T-helper 2 cell treated with Interferon-gamma antibody and Interleukin-4, amounts not matched to agents 5 μg/mL and 100 μg/mL, for 36 hours (primary cell): ENCODE measurements around the gene COL4A2.

ENCODE experiments used
- DNase-seq: peaks from one replicate; pipeline ENCODE4 v3.0.0; 2021; ENCODE audit warnings: low spot score
- H3K27ac Mint-ChIP-seq: one replicate; pipeline ENCODE4 v1.8.0; 2021; ENCODE audit warnings: mild to moderate bottlenecking, mixed read lengths
- H3K27me3 Mint-ChIP-seq: one replicate; pipeline ENCODE4 v1.8.0; 2021; ENCODE audit warnings: low read depth, mixed read lengths
- H3K36me3 Mint-ChIP-seq: one replicate; pipeline ENCODE4 v1.8.0; 2021; ENCODE audit warnings: low read depth, mixed read lengths
- H3K4me1 Mint-ChIP-seq: one replicate; pipeline ENCODE4 v1.8.0; 2021; ENCODE audit warnings: low read depth, mixed read lengths
- H3K4me3 Mint-ChIP-seq: one replicate; pipeline ENCODE4 v1.8.0; 2022; ENCODE audit warnings: mild to moderate bottlenecking, moderate library complexity, mixed read lengths
- H3K9me3 Mint-ChIP-seq: one replicate; pipeline ENCODE4 v1.8.0; 2021; ENCODE audit warnings: mixed read lengths

The COL4A2 gene

DNA sequence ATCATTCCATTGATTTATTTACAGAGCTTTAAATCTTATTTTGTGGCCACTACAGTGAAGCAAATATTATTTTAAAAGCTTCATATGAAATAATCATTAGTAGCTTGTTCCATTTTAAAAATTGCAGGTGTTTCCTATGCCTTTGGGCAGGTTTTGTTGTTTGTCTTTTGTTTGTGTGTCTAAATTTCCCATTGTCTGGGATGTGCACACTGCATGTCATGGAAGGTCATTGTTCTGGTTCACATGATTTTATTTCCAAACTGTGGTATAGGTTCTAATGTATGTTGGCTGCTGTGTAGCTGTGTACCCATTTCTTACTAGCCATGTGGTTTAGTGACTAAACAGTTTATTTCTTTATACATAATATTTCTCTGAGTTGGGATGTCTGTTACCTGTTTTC, 65.6 kb downstream of the COL4A2 start:
- no peak overlapping the region for H3K4me3 Mint-ChIP-seq
- DNase-seq: no peak
- no peak overlapping the region for H3K27ac Mint-ChIP-seq
- no peaks in the 10 kb centered on the region for H3K36me3 Mint-ChIP-seq
- no peaks in the 10 kb centered on the region for H3K4me1 Mint-ChIP-seq
- peaks cover 13% of the 10 kb centered on the region for H3K27me3 Mint-ChIP-seq
- H3K9me3 Mint-ChIP-seq: no peaks in the 10 kb centered on the region

DNA sequence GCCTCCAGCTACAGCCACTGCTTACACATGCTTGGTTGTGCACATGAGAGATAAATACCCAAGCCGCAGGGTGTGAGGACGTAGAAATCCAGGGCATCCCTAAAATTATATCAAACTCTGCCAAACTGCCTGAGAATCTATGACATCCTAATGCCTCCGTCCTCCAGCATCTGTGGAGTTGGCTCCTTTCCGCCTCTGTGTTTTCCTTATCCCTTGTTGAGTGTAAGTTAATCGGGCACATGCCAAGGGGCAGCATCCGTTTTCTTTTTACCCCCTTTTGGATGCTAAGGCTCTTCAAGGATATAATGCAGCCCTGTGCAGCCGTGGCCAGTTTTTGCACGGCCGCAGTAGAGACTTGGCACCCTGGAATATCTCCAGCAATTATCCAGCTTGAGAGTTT, 66.5 kb downstream of the COL4A2 start:
- DNase-seq: no peak
- no peak overlapping the region for H3K4me3 Mint-ChIP-seq
- no peaks in the 10 kb centered on the region for H3K9me3 Mint-ChIP-seq
- H3K27me3 Mint-ChIP-seq: peaks cover 13% of the 10 kb centered on the region
- no peak overlapping the region for H3K27ac Mint-ChIP-seq
- H3K4me1 Mint-ChIP-seq: no peaks in the 10 kb centered on the region
- H3K36me3 Mint-ChIP-seq: no peaks in the 10 kb centered on the region

DNA sequence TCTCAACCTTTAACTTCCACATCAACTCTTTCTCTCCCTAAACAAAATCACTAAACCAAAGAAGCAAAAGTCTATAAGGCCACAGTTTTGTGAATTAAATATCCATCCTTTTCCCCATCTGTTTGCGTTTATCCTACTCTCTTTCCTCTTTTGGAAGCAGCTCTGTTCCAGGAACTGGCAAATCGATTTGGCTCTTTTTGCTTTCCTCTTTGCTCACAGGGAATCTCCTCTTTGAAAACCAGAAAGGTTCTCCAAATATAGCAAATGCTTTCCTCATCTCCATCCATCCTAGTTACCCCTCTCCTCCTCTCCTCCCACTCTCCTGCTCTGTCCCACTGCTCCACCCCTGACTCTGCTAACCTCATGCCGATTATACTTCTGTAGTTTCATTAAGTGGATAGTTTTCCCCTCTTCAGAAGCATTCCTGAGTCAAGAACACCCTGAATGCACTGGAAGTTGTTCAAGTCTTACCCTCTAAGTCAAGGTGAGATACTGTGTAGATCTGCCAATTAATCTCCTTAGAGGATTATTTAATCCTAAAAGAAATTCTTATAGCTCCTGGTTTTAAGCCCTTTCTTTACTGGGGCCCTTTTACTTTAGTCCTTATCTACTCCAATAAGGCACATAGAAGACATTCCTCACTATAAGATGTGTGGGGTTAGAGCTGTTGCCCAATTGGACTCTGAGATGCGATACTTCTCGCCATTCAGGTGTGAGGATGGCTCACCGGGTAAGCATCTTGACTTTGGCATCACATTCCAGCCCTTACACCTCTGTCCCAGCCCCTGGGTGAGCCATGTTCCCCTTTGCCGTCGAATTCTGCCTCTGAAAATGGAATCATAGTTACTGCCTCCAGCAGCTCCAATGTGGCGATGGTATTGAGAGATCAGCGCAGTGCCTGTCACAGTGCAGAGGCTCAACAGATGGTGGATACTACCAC, 67.6 kb downstream of the COL4A2 start:
- Mint-ChIP-seq H3K4me3 (no peak overlapping the region), H3K9me3 (no peaks in the 10 kb centered on the region), H3K27ac (no peak overlapping the region), H3K36me3 (no peaks in the 10 kb centered on the region), H3K27me3 (peaks cover 11% of the 10 kb centered on the region), H3K4me1 (no peaks in the 10 kb centered on the region)
- DNase-seq: no peak

DNA sequence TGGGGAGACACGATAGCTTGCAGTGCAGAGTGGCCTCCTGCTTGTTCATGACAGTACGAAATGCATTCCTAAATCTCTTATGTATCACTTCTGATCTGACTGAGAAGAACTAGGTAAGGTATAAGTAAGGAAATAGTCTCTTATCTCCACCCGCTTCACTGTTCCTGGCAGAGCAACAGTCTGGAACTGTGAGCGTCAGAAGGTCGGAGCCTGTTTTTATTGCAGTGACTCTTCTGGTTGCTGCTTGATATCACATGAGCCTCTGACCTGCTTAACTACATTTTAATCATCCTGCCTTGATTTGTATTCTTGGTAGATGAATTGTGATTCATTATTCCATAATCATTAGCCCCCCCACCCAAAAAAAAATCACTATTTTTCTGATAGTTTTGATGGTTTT, 69.0 kb downstream of the COL4A2 start:
- Mint-ChIP-seq H3K9me3 (peaks cover 6% of the 10 kb centered on the region), H3K36me3 (no peaks in the 10 kb centered on the region), H3K4me1 (no peaks in the 10 kb centered on the region), H3K27me3 (peaks cover 7% of the 10 kb centered on the region), H3K27ac (no peak overlapping the region), H3K4me3 (no peak overlapping the region)
- DNase-seq: no peak

DNA sequence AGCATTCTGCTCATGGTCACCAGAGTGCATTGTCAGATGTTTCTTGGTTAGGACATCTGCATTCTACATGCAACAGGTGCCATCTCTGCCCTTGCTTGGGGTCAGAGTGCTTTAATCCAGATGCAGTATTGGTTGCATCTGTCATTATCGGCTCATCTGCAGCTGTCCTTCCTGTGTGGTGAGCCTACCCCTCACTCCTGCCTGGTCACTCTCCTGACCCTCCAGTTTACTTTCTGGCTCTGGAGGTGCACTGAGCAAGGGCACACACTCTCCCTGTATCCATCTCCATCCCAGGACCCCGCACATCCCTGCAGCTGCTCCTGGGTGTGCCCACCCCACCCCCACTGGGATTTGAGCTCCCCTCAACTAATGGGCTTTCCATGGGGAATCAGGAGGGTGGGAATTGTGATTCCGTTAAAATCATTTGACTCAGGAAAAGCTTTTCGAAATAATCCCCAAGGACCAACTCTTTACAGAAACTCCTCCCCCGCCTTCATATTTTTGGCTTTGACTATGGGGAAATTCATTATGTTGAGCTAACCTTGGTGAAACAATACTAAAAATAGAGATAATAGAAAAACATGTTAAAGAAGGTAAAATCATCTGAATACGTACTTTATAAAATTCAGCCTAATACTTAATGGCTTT, 70.2 kb downstream of the COL4A2 start:
- Mint-ChIP-seq H3K4me1 (no peaks in the 10 kb centered on the region), H3K4me3 (no peak overlapping the region), H3K9me3 (peaks cover 8% of the 10 kb centered on the region), H3K27ac (no peak overlapping the region), H3K27me3 (peaks cover 7% of the 10 kb centered on the region), H3K36me3 (no peaks in the 10 kb centered on the region)
- no peak for DNase-seq

DNA sequence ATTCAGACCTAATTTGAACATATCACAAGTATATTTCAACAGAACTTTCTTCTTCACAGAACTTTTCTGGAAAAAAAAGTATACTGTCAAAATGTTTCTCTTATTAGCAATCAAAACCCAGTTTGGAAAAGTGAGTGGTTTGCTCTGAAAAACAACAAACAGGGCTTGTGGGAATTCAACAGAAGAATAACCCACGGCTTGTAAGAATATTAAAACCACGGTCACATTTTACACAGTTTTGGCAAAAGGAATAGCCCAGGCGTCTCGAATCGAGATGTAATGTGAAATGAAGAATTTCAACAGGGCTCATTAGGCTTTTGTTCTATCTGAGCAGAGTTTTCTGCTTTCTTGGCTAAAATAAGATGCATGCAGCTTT, 70.7 kb downstream of the COL4A2 start:
- Mint-ChIP-seq H3K36me3 (no peaks in the 10 kb centered on the region), H3K27ac (no peak overlapping the region), H3K9me3 (peaks cover 8% of the 10 kb centered on the region), H3K4me1 (no peaks in the 10 kb centered on the region), H3K27me3 (peaks cover 5% of the 10 kb centered on the region), H3K4me3 (no peak overlapping the region)
- DNase-seq: no peak

DNA sequence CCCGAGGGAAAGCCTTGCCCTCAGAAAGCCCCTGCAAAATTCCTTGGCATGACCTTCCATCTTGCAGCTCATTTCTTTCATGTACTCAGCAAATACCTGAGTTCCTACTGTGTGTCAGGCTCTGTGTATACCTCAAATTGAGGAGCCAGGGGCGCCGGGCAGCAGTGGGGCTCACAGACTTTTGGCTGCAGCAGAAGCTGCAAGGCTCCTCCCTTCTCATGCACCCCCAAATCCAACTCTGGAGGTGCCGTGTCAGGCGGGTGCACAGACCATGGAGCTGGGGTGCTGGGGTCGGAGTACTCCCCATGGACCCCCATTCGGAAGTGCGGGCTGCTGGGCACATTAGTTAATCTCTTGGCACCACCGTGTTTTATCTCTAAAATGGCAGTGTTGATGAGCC, 72.3 kb downstream of the COL4A2 start:
- Mint-ChIP-seq H3K4me1 (no peaks in the 10 kb centered on the region), H3K36me3 (no peaks in the 10 kb centered on the region), H3K27ac (no peak overlapping the region), H3K9me3 (peaks cover 8% of the 10 kb centered on the region), H3K4me3 (no peak overlapping the region), H3K27me3 (peaks cover 3% of the 10 kb centered on the region)
- DNase-seq: no peak

DNA sequence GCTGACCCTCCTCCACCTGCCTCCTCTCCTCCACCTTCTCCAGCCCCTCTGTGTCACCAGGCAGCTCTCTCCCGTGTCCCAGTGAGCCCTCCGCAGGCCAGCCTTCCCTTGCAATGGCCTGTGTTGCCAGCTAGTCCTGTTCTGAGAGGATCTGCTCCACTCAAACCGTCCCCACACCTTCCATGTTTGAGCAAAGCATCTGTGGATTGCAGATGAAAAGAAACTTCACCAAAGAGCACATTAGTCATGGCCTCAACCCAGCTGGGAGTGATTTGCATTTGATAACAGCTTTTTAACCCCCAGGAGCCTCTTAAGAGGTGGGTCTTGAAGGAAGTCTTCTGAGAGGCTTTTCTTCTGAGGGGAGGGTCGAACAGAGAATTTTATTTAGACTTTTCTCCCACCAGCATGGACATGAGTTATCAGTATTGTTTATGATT, 72.8 kb downstream of the COL4A2 start:
- no peaks in the 10 kb centered on the region for H3K4me1 Mint-ChIP-seq
- H3K27me3 Mint-ChIP-seq: no peaks in the 10 kb centered on the region
- peaks cover 8% of the 10 kb centered on the region for H3K9me3 Mint-ChIP-seq
- no peak overlapping the region for H3K27ac Mint-ChIP-seq
- H3K4me3 Mint-ChIP-seq: no peak overlapping the region
- no peak for DNase-seq
- H3K36me3 Mint-ChIP-seq: no peaks in the 10 kb centered on the region

DNA sequence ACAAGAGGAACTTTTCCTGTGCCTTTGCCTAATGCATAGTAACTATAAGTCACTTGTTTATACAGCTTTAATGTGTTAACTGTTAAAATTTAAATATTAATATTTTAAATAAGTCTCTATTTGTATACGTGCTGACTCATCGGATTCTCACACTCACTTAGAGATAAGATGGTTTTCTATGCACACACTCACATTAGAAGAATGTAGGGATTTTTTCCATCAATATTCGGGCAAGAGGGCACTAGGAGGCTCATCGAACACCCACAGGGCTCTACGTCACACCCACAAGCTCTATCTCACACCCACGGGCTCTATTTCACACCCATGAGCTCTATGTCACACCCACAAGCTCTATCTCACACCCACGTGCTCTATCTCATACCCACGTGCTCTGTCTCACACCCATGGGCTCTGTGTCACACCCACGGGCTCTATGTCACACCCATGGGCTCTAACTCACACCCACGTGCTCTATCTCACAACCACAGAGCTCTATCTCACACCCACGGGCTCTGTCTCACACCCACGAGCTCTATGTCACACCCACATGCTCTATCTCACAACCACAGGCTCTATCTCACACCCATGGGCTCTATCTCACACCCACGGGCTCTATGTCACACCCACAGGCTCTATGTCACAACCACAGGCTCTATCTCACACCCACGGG, 73.4 kb downstream of the COL4A2 start:
- H3K4me3 Mint-ChIP-seq: no peak overlapping the region
- H3K9me3 Mint-ChIP-seq: peaks cover 8% of the 10 kb centered on the region
- no peaks in the 10 kb centered on the region for H3K27me3 Mint-ChIP-seq
- no peak for DNase-seq
- no peaks in the 10 kb centered on the region for H3K4me1 Mint-ChIP-seq
- H3K36me3 Mint-ChIP-seq: no peaks in the 10 kb centered on the region
- no peak overlapping the region for H3K27ac Mint-ChIP-seq

DNA sequence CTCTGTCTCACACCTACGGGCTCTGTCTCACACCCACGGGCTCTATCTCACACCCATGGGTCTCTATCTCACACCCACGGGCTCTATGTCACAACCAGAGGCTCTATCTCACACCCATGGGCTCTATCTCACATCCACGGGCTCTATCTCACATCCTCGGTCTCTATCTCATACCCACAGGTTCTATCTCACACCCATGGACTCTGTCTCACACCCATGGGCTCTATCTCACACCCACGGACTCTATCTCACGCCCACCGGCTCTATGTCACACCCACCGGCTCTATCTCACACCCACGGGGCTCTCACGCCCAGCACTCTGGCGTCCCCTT, 73.9 kb downstream of the COL4A2 start:
- Mint-ChIP-seq H3K27ac (no peak overlapping the region), H3K4me3 (no peak overlapping the region), H3K27me3 (no peaks in the 10 kb centered on the region), H3K4me1 (no peaks in the 10 kb centered on the region), H3K36me3 (no peaks in the 10 kb centered on the region), H3K9me3 (peaks cover 8% of the 10 kb centered on the region)
- no peak for DNase-seq

DNA sequence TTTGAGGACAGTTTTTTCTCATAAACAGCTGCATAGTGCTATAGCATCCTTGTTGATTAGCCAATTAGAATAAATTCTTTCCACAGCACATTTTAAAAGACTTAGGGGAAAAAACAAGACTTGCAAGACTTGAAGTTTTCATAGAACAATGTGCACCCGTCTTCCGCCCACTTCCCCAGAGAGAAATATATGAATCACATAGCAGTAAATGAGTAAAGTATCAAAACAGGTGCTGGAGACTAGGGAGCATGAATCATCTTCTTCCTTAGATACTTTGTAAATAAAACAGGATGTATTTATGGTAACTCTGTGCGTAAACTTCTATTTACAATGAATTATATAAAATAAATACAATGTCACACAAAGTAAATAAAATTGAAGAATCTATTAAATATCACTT, 75.1 kb downstream of the COL4A2 start:
- DNase-seq: no peak
- Mint-ChIP-seq H3K9me3 (peaks cover 8% of the 10 kb centered on the region), H3K27ac (no peak overlapping the region), H3K4me3 (no peak overlapping the region), H3K4me1 (no peaks in the 10 kb centered on the region), H3K36me3 (no peaks in the 10 kb centered on the region), H3K27me3 (peaks cover 2% of the 10 kb centered on the region)

DNA sequence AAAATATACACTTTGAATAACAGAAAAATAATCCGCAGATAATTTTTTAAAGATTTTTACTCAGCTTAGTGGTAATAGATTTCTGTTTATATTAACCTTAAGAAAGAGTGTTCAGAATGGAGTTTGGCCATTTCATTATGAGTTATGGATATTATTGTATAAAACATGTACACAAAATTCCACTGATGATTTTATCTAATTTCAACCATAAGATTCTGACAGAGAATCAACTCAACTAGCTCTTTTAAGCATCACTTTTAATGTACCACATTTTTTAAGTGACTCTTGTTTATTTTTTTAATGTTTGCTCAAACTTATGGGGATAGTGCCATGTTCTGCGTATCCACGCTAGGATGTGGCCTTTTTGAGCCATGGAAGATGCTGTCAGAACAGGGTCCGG, 75.7 kb downstream of the COL4A2 start:
- H3K4me1 Mint-ChIP-seq: no peaks in the 10 kb centered on the region
- H3K27me3 Mint-ChIP-seq: peaks cover 3% of the 10 kb centered on the region
- H3K27ac Mint-ChIP-seq: no peak overlapping the region
- H3K4me3 Mint-ChIP-seq: no peak overlapping the region
- no peak for DNase-seq
- no peaks in the 10 kb centered on the region for H3K36me3 Mint-ChIP-seq
- H3K9me3 Mint-ChIP-seq: peaks cover 8% of the 10 kb centered on the region

DNA sequence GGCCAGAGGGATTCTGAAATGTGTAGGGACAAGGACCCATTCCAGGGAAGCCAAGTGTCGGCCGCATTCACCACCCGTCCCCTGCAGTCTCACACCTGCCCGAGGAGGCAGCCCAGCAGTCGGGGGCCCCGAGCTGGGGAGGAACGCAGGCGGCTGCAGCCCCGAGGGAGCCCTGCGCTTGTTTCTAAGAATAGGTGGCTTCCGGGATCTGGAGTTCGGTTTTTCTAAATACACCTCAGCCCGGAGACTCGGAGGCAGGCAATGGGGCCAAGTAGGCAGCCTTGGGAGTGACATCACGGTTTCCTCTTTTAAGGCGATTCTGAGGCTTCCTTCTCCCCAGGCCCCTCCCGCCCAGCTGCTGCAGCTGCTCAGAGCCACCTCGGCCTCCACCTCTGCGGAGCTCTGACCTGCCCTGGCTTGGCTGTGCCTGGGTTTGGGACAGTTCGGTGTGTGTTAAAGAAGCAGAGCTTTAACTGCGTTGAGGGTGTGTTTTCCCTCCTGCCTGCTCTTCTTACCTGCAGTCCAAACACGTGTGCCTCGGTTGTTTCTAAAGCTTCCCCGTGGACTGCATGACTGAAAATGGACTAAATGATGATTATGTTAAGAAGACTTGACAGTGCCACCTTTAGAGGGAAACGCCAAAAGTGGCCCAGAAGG, 80.5 kb downstream of the COL4A2 start:
- Mint-ChIP-seq H3K36me3 (no peaks in the 10 kb centered on the region), H3K4me1 (no peaks in the 10 kb centered on the region), H3K9me3 (no peaks in the 10 kb centered on the region), H3K4me3 (no peak overlapping the region), H3K27me3 (peaks cover 30% of the 10 kb centered on the region), H3K27ac (no peak overlapping the region)
- no peak for DNase-seq
